HEK293 (cell line): ENCODE measurements around the gene CELF4.
A peak's percentile ranks its signal among the peaks of the same experiment; 100 is the strongest.

Source experiments
- CTCF ChIA-PET: fragments of 350-600 bp; formaldehyde crosslinking; extraction: SDS; loops from one replicate; lab custom pipeline; 2021; ENCODE audit warnings: antibody characterized with exemption; lab: Yijun Ruan, JAX
- POLR2A ChIA-PET: fragments of 300-600 bp; formaldehyde crosslinking; extraction: SDS; loops from one replicate; lab custom pipeline; 2020; ENCODE audit warnings: antibody characterized with exemption, inconsistent platforms; lab: Yijun Ruan, JAX
- H3K27ac ChIP-seq: fragments of 200-500 bp; sonication (Bioruptor generic); 2 replicates; pipeline ENCODE4 v1.5.1; 2014; ENCODE audit warnings: low read depth, low read length, control low read depth, inconsistent platforms; ENCODE audit errors: extremely low read depth
- H3K36me3 ChIP-seq, 2 experiments: fragments of 200-500 bp in 1 of 2; sonication (Bioruptor generic) in 1 of 2; 1 replicate in 1 of 2; 2 replicates in 1 of 2; pipeline ENCODE4 v1.5.1; 2014 to 2017; ENCODE audit warnings: inconsistent platforms in 2 of 2, low read length in 2 of 2; ENCODE audit not compliant: control insufficient read depth in 2 of 2, insufficient read depth in 1 of 2
- H3K4me1 ChIP-seq: fragments of 200-500 bp; sonication (Bioruptor generic); 2 replicates; pipeline ENCODE4 v1.5.1; 2014; ENCODE audit warnings: mild to moderate bottlenecking, low read length, inconsistent platforms; ENCODE audit not compliant: control insufficient read depth, insufficient read depth
- H3K4me3 ChIP-seq: 2 replicates; pipeline ENCODE4 v1.5.1; 2011; ENCODE audit warnings: low read depth, mild to moderate bottlenecking, control low read depth, low read length, moderate library complexity
- H3K9me3 ChIP-seq: fragments of 200-500 bp; sonication (Bioruptor generic); 2 replicates; pipeline ENCODE4 v1.5.1; 2014; ENCODE audit warnings: low read depth, low read length, inconsistent platforms; ENCODE audit not compliant: control insufficient read depth, insufficient read depth
- GLI4 ChIP-seq: fragments of 450-650 bp; formaldehyde crosslinking; IDR thresholded peaks from 2 replicates; pipeline ENCODE4 v1.5.1; 2016; ENCODE audit warnings: missing biosample characterization, missing genetic modification characterization
- GLIS2 ChIP-seq: fragments of 450-650 bp; formaldehyde crosslinking; IDR thresholded peaks from 2 replicates; pipeline ENCODE4 v1.5.1; 2016; ENCODE audit warnings: missing biosample characterization, missing genetic modification characterization
- HOXC10 ChIP-seq: sonication (generic); formaldehyde crosslinking; IDR thresholded peaks from 2 replicates; pipeline ENCODE4 v1.8.1; 2023; ENCODE audit warnings: mild to moderate bottlenecking, missing genetic modification reagents
- SALL2 ChIP-seq: fragments of 450-650 bp; formaldehyde crosslinking; IDR thresholded peaks from 2 replicates; pipeline ENCODE4 v1.5.0; 2017; ENCODE audit warnings: missing biosample characterization, mild to moderate bottlenecking, missing genetic modification characterization, borderline replicate concordance
- TRIM28 ChIP-seq: IDR thresholded peaks from 2 replicates; pipeline ENCODE4 v1.6.1; 2011; ENCODE audit warnings: low read length, control low read depth, borderline replicate concordance
- ZBTB7A ChIP-seq: fragments of 450-650 bp; formaldehyde crosslinking; IDR thresholded peaks from 2 replicates; pipeline ENCODE4 v1.5.1; 2016; ENCODE audit warnings: low read depth, missing biosample characterization, missing genetic modification characterization
- ZFP3 ChIP-seq: fragments of 450-650 bp; formaldehyde crosslinking; IDR thresholded peaks from 2 replicates; pipeline ENCODE4 v1.5.1; 2016; ENCODE audit warnings: low read depth, missing biosample characterization, missing genetic modification characterization
- ZNF155 ChIP-seq: fragments of 450-650 bp; formaldehyde crosslinking; IDR thresholded peaks from 2 replicates; pipeline ENCODE4 v1.5.1; 2016; ENCODE audit warnings: missing biosample characterization, missing genetic modification characterization
- ZNF169 ChIP-seq: fragments of 450-650 bp; formaldehyde crosslinking; IDR thresholded peaks from 2 replicates; pipeline ENCODE4 v1.5.1; 2016; ENCODE audit warnings: missing biosample characterization, missing genetic modification characterization
- ZNF248 ChIP-seq: fragments of 450-650 bp; formaldehyde crosslinking; IDR thresholded peaks from 2 replicates; pipeline ENCODE4 v1.5.1; 2017; ENCODE audit warnings: missing biosample characterization, missing genetic modification characterization
- ZNF274 ChIP-seq, 2 experiments: fragments of 200-500 bp in 1 of 2; fragments of 450-650 bp in 1 of 2; sonication (Bioruptor generic) in 1 of 2; formaldehyde crosslinking in 1 of 2; IDR thresholded peaks; 2 replicates each; pipeline versions ENCODE4 v1.5.1 to v1.6.1; 2014 to 2016; ENCODE audit warnings: borderline replicate concordance in 1 of 2, inconsistent platforms in 1 of 2, low read length in 1 of 2, missing biosample characterization in 1 of 2, missing genetic modification characterization in 1 of 2
- ZNF302 ChIP-seq: fragments of 450-650 bp; formaldehyde crosslinking; IDR thresholded peaks from 2 replicates; pipeline ENCODE4 v1.5.1; 2016; ENCODE audit warnings: missing biosample characterization, missing genetic modification characterization, low read depth
- ZNF324 ChIP-seq: fragments of 450-650 bp; formaldehyde crosslinking; IDR thresholded peaks from 2 replicates; pipeline ENCODE4 v1.5.1; 2016; ENCODE audit warnings: missing biosample characterization, missing genetic modification characterization
- ZNF366 ChIP-seq: fragments of 450-650 bp; formaldehyde crosslinking; conservative IDR thresholded peaks from 2 replicates; pipeline ENCODE4 v1.5.1; 2016; ENCODE audit warnings: missing biosample characterization, missing genetic modification characterization
- ZNF558 ChIP-seq: fragments of 450-650 bp; formaldehyde crosslinking; IDR thresholded peaks from 2 replicates; pipeline ENCODE4 v1.5.1; 2016; ENCODE audit warnings: missing biosample characterization, missing genetic modification characterization
- ZNF626 ChIP-seq: fragments of 450-650 bp; sonication (Bioruptor Pico); formaldehyde crosslinking; IDR thresholded peaks from 2 replicates; pipeline ENCODE4 v1.5.1; 2018; ENCODE audit warnings: missing biosample characterization, missing genetic modification characterization, inconsistent platforms
- ZNF660 ChIP-seq: fragments of 450-650 bp; IDR thresholded peaks from 2 replicates; pipeline ENCODE4 v1.5.1; 2018; ENCODE audit warnings: missing biosample characterization, mild to moderate bottlenecking, missing genetic modification characterization
- ZNF785 ChIP-seq: fragments of 450-650 bp; formaldehyde crosslinking; IDR thresholded peaks from 2 replicates; pipeline ENCODE4 v1.5.1; 2016; ENCODE audit warnings: missing biosample characterization, missing genetic modification characterization
- ZSCAN16 ChIP-seq: fragments of 450-650 bp; formaldehyde crosslinking; IDR thresholded peaks from 2 replicates; pipeline ENCODE4 v1.5.1; 2016; ENCODE audit warnings: missing biosample characterization, missing genetic modification characterization
- ZXDB ChIP-seq: fragments of 450-650 bp; formaldehyde crosslinking; IDR thresholded peaks from 2 replicates; pipeline ENCODE4 v1.5.1; 2016; ENCODE audit warnings: missing biosample characterization, missing genetic modification characterization
- TF ChIP-seq, protein P1 (sequence below): fragments of 450-650 bp; formaldehyde crosslinking; IDR thresholded peaks from 2 replicates; pipeline ENCODE4 v1.5.1; 2016; ENCODE audit warnings: missing biosample characterization, missing genetic modification characterization
- TF ChIP-seq, protein P2 (sequence below): fragments of 450-650 bp; formaldehyde crosslinking; IDR thresholded peaks from 2 replicates; pipeline ENCODE4 v1.5.1; 2016; ENCODE audit warnings: missing biosample characterization, missing genetic modification characterization
- TF ChIP-seq, protein P3 (sequence below): fragments of 450-650 bp; formaldehyde crosslinking; IDR thresholded peaks from 2 replicates; pipeline ENCODE4 v1.5.1; 2016; ENCODE audit warnings: missing biosample characterization, missing genetic modification characterization
- TF ChIP-seq, protein P4 (sequence below): fragments of 450-650 bp; formaldehyde crosslinking; IDR thresholded peaks from 2 replicates; pipeline ENCODE4 v1.5.1; 2016; ENCODE audit warnings: missing biosample characterization, missing genetic modification characterization

Gene CELF4

DNA sequence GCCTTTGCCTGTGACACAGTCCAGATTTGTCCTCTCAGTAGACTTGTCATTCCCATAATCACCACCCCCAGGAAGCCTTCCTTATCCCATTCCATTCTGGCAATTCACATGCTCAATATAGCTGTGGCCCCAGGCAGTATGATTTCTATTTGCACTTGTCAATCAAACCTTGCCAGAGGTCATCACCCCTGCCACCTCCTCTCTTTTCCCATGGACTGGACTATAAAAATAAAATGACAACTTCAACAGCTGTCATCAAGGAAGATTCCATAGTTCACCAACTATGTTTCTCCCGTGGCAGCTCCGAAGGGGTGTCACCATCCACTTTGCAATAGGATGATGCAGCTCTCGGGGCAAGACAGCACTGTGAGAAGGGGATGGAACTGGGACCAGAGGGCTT lies 255.7 kb downstream of the CELF4 start (continued):
- TF ChIP-seq ZNF248 (tag by site-specific recombination), result no peak
- TF ChIP-seq ZNF558 (tag by site-specific recombination), result no peak

DNA sequence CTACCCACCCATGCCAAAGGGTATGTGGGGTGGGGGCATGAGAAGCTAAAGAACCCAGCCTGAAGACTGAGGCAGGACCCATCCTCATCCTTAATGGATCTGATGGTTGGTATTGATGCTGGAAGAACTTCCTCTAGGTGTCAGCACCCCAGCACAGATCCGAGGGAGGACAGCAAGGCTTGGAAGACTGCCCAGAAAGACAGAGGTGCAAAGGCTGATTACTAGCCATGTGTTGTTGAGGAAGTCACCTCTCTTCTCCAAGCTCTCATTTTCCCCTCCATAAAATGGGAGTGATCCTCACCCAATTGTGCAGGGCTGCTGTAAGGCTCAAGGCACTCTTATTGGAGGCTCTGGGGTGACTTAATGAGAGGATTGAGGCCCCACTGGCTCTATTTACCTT lies 256.5 kb downstream of the CELF4 start:
- Histone ChIP-seq H3K9me3 (no peaks in the 10 kb centered on the region), H3K36me3 (no peaks in the 10 kb centered on the region), H3K27ac (no peak overlapping the region), H3K4me3 (no peak overlapping the region), H3K4me1 (no peaks in the 10 kb centered on the region)
- no peak for TF ChIP-seq ZNF302 (tag by site-specific recombination)
- TF ChIP-seq, protein P1, sequence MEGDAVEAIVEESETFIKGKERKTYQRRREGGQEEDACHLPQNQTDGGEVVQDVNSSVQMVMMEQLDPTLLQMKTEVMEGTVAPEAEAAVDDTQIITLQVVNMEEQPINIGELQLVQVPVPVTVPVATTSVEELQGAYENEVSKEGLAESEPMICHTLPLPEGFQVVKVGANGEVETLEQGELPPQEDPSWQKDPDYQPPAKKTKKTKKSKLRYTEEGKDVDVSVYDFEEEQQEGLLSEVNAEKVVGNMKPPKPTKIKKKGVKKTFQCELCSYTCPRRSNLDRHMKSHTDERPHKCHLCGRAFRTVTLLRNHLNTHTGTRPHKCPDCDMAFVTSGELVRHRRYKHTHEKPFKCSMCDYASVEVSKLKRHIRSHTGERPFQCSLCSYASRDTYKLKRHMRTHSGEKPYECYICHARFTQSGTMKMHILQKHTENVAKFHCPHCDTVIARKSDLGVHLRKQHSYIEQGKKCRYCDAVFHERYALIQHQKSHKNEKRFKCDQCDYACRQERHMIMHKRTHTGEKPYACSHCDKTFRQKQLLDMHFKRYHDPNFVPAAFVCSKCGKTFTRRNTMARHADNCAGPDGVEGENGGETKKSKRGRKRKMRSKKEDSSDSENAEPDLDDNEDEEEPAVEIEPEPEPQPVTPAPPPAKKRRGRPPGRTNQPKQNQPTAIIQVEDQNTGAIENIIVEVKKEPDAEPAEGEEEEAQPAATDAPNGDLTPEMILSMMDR, result peak; percentile 50
- ChIA-PET CTCF (interaction anchor here (0.7 to 3.6 kb wide), 3 partner anchors 13 to 168 kb away, joined by 3 to 29 read pairs (median 7); no protein-coding TSS in a partner anchor), POLR2A (no interaction called here)

DNA sequence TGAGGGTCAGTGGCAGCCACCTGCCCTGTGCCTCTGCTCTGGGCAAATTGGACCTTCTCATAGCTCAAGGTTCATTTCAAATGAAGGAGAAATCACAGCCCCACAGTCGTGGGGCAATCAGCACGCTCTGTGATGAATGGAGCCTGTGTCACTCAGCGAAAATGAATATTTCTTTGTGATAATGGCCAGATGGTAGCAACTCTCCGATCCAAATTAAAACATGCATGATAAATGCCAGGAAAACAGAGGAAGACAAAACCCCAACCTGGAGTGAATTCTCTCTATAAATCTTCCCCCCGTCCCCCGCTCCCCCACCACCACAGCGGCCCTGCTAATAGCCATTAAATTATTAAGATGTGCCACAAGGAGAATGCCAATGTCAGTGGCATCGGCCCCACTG lies 258.4 kb downstream of the CELF4 start:
- H3K9me3 ChIP-seq, result no peaks in the 10 kb centered on the region
- no peaks in the 10 kb centered on the region for H3K36me3 ChIP-seq
- ChIA-PET CTCF (no interaction called here), POLR2A (no interaction called here)
- H3K27ac ChIP-seq, result no peak overlapping the region
- H3K4me1 ChIP-seq, result no peaks in the 10 kb centered on the region
- TF ChIP-seq ZXDB (no peak), ZSCAN16 (no peak), ZNF155 (tag by site-specific recombination) (no peak), ZNF169 (no peak), TRIM28 (no peak), HOXC10 (CRISPR knock-in tag) (no peak), ZNF324 (no peak), ZNF626 (tag by site-specific recombination) (no peak), ZFP3 (no peak)
- H3K4me3 ChIP-seq, result no peak overlapping the region

DNA sequence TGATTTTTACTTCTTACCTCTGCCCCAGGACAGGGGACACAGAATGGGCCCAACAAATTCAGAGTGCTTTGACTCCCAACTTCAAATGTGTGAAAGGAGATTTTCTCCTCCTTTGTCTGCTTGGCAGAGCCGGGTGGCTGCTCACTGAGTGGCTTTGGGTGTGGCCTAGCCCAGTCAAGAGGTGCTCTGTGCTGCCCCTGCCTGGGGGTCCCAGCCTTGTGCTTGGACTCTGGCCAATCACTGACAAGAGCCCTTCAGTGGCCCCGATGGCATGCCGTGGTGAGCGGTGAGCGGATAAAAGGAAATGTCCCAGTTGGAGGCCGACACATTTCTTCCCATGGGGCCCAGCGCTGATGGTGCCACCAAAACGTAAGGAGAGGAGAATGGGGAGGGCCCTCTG lies 259.2 kb downstream of the CELF4 start:
- Histone ChIP-seq H3K4me3 (no peak overlapping the region), H3K36me3 (no peaks in the 10 kb centered on the region), H3K27ac (no peak overlapping the region), H3K4me1 (no peaks in the 10 kb centered on the region), H3K9me3 (no peaks in the 10 kb centered on the region)
- TF ChIP-seq ZNF274 (IDR thresholded peaks at IDR 0.05; ENCODE audit: low read length) (no peak), ZNF274 (tag by site-specific recombination; IDR thresholded peaks at IDR 0.05; ENCODE audit: borderline replicate concordance) (no peak), ZNF169 (no peak), GLI4 (tag by site-specific recombination) (no peak), GLIS2 (tag by site-specific recombination) (no peak), ZNF660 (tag by site-specific recombination) (no peak), TRIM28 (no peak), ZNF155 (tag by site-specific recombination) (no peak), SALL2 (tag by site-specific recombination) (no peak), ZNF366 (no peak), ZBTB7A (tag by site-specific recombination) (no peak), ZNF785 (tag by site-specific recombination) (no peak), ZSCAN16 (no peak)
- TF ChIP-seq, protein P2, sequence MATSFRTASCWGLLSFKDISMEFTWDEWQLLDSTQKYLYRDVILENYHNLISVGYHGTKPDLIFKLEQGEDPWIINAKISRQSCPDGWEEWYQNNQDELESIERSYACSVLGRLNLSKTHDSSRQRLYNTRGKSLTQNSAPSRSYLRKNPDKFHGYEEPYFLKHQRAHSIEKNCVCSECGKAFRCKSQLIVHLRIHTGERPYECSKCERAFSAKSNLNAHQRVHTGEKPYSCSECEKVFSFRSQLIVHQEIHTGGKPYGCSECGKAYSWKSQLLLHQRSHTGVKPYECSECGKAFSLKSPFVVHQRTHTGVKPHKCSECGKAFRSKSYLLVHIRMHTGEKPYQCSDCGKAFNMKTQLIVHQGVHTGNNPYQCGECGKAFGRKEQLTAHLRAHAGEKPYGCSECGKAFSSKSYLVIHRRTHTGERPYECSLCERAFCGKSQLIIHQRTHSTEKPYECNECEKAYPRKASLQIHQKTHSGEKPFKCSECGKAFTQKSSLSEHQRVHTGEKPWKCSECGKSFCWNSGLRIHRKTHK, result no peak
- TF ChIP-seq, protein P3, sequence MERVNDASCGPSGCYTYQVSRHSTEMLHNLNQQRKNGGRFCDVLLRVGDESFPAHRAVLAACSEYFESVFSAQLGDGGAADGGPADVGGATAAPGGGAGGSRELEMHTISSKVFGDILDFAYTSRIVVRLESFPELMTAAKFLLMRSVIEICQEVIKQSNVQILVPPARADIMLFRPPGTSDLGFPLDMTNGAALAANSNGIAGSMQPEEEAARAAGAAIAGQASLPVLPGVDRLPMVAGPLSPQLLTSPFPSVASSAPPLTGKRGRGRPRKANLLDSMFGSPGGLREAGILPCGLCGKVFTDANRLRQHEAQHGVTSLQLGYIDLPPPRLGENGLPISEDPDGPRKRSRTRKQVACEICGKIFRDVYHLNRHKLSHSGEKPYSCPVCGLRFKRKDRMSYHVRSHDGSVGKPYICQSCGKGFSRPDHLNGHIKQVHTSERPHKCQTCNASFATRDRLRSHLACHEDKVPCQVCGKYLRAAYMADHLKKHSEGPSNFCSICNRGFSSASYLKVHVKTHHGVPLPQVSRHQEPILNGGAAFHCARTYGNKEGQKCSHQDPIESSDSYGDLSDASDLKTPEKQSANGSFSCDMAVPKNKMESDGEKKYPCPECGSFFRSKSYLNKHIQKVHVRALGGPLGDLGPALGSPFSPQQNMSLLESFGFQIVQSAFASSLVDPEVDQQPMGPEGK (tag by site-specific recombination), result no peak
- TF ChIP-seq, protein P4, sequence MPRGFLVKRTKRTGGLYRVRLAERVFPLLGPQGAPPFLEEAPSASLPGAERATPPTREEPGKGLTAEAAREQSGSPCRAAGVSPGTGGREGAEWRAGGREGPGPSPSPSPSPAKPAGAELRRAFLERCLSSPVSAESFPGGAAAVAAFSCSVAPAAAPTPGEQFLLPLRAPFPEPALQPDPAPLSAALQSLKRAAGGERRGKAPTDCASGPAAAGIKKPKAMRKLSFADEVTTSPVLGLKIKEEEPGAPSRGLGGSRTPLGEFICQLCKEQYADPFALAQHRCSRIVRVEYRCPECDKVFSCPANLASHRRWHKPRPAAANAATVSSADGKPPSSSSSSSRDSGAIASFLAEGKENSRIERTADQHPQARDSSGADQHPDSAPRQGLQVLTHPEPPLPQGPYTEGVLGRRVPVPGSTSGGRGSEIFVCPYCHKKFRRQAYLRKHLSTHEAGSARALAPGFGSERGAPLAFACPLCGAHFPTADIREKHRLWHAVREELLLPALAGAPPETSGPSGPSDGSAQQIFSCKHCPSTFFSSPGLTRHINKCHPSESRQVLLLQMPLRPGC (tag by site-specific recombination), result no peak
- POLR2A ChIA-PET, result no interaction called here
- CTCF ChIA-PET, result no interaction called here
